ENCODE data around the gene FRMPD1. TPM values are rescaled to one million over a fixed set of nuclear protein-coding genes. Genes with fewer than 3 reads are reported as not detected.

The FRMPD1 gene
- total RNA-seq, 4 donors from 2014 or later, result 12.9 to 23.9 (median 16.2) TPM

DNA sequence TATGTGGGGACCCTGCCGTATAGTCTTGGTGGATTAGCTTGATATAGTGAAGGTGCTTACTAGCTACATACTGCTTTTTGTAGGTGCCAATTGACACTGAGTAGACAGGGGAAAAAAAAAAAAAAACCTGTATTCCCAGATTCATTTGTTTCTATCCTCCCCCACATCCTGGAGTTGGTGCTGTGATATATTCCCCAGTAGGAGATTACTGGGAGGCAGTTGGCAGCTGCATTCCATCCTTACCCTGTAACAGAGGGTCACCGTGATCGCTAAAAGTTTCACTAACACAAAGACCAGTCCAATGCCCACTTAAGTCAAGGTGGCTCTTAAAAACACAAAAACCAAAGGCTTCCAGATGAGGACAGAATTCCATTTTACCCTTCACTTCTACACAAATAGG is 30.9 kb upstream of the FRMPD1 start:
- TF ChIP-seq POLR2A (IDR thresholded peaks at IDR 0.05) (no peak), CTCF (IDR thresholded peaks at IDR 0.05) (no peak)
- intact Hi-C loops (cut with DNase I; ENCODE audit: low total_unique reads), result no loop called here
- DNase-seq (ENCODE audit: low spot score in 2 of 2), result no peak
- no peak overlapping the region for H3K4me3 ChIP-seq (ENCODE audit: low read depth, poor library complexity, severe bottlenecking)
- 88 to 89% methylated on average over 3 of the region's 3 CpGs for WGBS, 2 donors

DNA sequence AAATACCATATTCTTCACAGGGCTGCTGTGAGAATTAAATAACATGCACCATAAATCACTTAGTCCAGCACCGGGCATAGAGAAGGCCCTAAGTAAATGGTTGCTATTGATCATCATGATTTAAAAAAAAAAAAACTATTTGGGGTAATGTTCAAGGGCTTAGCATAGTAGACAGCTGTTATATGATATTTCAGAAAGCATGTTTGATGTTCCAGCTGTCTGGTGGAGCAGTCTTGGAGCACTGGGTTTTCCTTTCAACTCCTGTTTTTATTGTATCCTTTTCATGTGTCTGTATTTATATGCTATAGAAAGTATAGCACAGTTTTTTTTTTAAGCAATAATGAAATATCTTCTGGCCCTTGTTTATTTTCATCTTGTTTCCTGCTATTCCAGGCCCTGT is 30.4 kb upstream of the FRMPD1 start:
- intact Hi-C loops (cut with DNase I; ENCODE audit: low total_unique reads), result no loop called here
- 91% methylated on average over 1 of the region's 1 CpG for WGBS, 2 donors

DNA sequence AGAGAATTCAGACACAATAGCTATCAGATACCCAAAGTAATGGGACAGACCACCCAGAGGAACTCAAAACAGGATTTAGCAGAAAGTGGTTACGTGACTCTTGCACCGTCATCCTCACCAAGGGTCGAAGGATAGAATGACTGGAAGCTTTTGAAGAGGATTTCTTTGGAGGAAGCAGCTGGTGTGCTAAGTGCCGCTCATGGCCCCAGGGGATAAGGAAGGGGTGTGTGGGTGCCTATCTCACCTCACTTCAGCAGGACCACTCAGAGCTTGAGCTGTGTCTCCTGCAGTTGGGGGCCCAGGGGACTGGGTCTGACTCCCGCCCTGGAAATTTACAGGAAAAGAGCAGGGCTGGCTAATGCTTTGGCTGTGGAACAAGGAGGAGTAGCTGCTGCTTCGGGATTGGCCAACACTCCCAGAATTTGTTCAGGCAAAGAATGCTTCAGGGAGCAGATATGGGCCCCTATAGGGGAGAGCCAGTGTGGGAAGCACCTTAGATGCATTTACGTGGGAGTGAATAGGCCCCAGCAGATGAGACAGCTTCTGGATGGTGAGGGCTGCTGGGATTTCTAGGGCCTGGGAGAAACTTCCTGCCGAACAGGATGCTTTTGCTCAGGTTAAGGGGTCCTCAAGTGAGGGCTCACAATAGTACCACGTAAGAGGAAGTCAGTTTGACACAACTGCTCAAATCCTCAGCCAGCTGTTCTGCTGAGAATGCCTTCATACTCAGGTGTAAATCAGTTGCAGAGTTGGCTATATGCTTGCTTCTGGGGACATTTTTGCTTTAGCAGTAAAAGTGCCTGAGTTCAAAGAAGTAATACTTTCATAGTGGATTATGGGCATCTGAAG is 29.3 kb upstream of the FRMPD1 start:
- DNase-seq (ENCODE audit: low spot score in 2 of 2), result no peak
- TF ChIP-seq CTCF (IDR thresholded peaks at IDR 0.05), result no peak
- no peak overlapping the region for H3K4me3 ChIP-seq (ENCODE audit: low read depth, poor library complexity, severe bottlenecking)
- intact Hi-C loops (cut with DNase I; ENCODE audit: low total_unique reads), result no loop called here
- 53 to 66% methylated on average over 9 of the region's 9 CpGs for WGBS, 2 donors

More for the DNA sequence above, 30.4 kb upstream of the FRMPD1 start:
- DNase-seq (ENCODE audit: low spot score in 2 of 2), result no peak
- no peak for TF ChIP-seq POLR2A (IDR thresholded peaks at IDR 0.05)
- no peak for TF ChIP-seq CTCF (IDR thresholded peaks at IDR 0.05)
- H3K4me3 ChIP-seq (ENCODE audit: low read depth, poor library complexity, severe bottlenecking), result no peak overlapping the region

DNA sequence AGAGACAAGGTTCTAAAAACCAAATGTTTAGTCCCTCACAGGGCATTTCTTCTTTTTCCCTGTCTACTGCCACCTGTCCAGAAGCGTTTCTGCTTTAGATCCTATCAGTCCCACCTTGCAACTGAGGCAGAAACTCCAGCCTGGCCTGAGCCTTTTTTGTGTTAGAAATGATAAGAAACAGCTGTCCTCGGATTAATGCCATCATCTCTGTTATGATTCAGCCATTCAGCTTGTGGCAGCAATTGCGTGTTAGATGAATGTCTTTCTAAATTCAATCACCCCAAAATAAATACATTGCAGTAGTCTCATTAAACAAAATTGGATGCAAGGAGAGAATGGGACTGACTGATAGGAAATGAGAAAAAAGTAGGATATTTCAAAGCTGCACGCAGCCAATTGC is 28.3 kb upstream of the FRMPD1 start:
- WGBS, 2 donors, result 64 to 72% methylated on average over 4 of the region's 4 CpGs
- no peak for DNase-seq (ENCODE audit: low spot score in 2 of 2)
- intact Hi-C loops (cut with DNase I; ENCODE audit: low total_unique reads), result no loop called here

DNA sequence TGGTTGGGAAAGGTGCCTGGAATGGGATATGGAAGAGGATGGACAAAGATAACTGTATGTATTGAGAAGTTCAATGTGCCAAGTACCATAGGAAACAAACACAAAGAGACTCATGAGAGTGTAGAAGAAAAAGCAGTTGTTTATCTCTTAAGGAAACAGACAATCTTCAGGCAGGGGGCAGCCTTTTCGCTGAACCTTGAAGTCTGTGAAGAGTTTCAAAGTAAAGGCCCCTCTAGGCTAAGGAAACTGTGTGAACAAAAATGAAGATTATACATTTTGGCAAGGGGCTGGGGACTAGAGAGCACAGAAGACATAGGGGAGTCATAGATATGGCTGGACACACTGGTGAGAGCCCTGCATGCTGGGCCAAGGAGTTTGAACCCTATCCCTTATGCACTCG is 27.5 kb upstream of the FRMPD1 start:
- no peak for DNase-seq (ENCODE audit: low spot score in 2 of 2)
- TF ChIP-seq POLR2A (IDR thresholded peaks at IDR 0.05) (no peak), CTCF (IDR thresholded peaks at IDR 0.05) (no peak)
- no peak overlapping the region for H3K4me3 ChIP-seq (ENCODE audit: low read depth, poor library complexity, severe bottlenecking)
- WGBS, 2 donors, result 91 to 96% methylated on average over 2 of the region's 2 CpGs
- intact Hi-C loops (cut with DNase I; ENCODE audit: low total_unique reads), result no loop called here

More for the DNA sequence above, 28.3 kb upstream of the FRMPD1 start:
- TF ChIP-seq CTCF (IDR thresholded peaks at IDR 0.05) (no peak), POLR2A (IDR thresholded peaks at IDR 0.05) (no peak)
- H3K4me3 ChIP-seq (ENCODE audit: low read depth, poor library complexity, severe bottlenecking), result no peak overlapping the region

- WGBS, 2 donors, result 84 to 88% methylated on average over 1 of the region's 1 CpG
- no peak for TF ChIP-seq POLR2A (IDR thresholded peaks at IDR 0.05)
- TF ChIP-seq CTCF (IDR thresholded peaks at IDR 0.05), result no peak
These were observed 26.7 kb upstream of the FRMPD1 start for GRCh38 chr9:37624073-37624472.

More at GRCh38 chr9:37624073-37624472, 26.7 kb upstream of the FRMPD1 start:
- H3K4me3 ChIP-seq (ENCODE audit: low read depth, poor library complexity, severe bottlenecking), result no peak overlapping the region
- no peak for DNase-seq (ENCODE audit: low spot score in 2 of 2)
- intact Hi-C loops (cut with DNase I; ENCODE audit: low total_unique reads), result no loop called here
